Fibroblast of skin of right biceps (primary cell): ENCODE measurements around the gene PGM5.
"Not testable (repeated sequence)": the region's sequence is repeated elsewhere in the genome, so short reads cannot be mapped to it uniquely, and the experiment has no call there.

Source experiments
- DNase-seq: peaks from one replicate; pipeline ENCODE4 v3.0.0-alpha.2; 2013

PGM5 gene

DNA sequence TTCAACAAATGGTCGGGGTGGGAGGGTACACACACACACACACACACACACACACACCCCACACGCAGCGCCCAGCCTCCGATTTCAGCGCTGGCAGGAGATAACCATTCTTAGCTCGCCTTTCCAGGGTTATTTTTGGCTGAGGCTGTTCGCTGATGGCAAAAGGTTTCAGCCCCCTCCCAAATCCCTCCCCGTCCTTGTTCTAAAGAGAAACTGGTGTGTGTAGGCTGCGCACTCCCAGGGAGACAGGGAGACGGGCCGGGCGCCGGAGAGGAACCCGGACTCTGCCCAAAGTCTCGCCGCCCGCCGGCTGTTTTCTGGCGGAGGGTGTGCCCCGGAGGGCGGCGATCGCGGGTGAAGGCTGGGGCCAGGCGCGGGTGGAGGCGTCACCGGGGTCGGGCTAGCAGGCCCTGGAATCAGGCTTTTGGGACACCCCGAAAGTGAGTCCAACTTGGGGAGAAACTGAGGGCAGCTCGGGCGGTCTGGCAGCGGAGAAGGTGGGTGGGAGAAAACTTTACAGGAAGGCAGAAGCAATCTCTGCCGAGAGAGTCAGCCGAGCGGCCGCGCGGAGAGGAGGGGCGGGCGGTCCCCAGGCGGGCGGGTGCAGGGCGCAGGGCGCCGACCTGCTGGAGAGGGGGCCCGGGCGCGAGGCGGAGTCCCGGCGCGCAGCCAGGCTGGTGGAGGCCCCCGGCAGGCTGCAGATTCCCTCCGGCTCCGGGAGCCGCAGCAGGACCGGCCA, at the start of gene PGM5:
Gene PGM5, plus strand, starts transcription at position 232 of the 739 bp plus-strand sequence. CDS start 517 bp downstream, outside the sequence.
- not testable (repeated sequence) for DNase-seq

DNA sequence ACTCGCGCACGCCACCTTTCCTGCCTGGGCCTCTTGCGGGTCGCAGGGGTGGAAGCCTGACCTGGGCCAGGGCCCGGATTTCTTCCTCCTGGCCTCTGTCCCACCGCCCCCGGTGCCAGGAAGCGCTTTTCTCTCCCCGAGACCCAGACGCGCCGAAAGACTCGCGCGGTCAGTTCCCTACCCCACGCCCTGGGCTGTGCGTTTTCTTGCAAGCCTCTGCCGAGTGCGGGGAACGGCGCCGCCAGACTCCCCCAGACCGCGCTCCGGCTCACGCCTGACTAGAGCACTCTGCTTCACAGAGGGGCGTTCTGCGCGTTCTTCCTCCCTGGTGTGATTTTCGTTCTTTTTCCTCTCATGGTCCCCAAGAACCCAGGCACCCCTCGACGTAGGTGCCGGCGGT, 49.3 kb upstream of the PGM5 start:
- not testable (repeated sequence) for DNase-seq

DNA sequence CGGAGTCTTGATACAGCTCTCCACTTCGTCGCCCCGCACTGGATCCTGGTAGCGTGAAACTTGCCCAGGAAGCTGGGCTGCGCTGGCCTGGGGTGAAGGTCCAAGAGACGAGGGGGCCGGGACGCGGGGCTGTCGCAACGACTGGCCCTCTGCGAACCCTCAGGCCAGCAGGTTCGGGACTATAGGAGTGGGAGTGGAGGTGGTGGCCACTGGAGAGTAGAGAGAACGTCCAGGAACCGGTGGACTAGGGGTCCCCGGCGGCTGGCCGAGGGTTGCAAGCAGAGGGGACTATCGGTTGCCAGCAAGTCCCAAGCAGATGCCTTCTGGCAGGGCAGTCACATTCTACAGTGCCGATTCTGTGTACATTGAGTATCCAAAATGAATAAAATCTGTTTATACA, 48.8 kb upstream of the PGM5 start:
- DNase-seq = not testable (repeated sequence)

DNA sequence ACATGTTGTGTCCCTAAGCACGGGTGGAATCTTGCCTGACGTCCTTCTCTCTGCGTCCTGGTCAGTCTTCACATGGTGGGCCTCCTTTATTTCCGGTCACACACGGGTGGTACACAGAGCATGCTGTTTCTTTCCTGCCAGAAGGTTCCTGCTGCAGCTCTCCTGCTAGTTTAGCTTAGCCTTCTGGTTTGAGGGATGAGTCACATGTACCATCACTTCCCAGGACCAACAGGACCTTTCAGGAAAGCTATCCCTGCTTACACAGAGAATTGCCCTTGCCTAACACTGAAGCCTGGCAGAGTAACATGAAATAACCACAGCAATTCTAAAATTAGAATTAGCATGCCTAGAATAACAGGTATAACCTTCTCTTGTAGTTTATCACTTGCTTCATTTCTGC, 45.2 kb upstream of the PGM5 start:
- not testable (repeated sequence) for DNase-seq

DNA sequence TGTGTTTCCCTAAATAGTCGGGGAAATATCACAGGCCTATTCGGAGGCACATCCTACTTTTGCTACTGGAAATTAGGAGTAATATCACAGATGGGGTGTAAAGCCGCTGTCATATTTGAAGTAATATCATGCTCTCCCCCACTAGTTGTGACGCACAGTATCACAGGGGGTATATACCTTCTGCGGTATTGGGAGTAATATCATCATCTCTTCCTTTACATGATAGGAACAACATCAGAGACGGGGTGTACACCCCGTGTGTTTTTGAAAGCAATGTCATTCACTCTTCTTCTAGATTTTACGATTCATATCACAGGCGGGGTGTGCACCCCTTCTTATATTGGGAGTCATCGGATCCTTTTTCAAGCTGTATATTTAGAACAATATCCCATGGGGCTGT, 38.2 kb upstream of the PGM5 start:
- DNase-seq = not testable (repeated sequence)

DNA sequence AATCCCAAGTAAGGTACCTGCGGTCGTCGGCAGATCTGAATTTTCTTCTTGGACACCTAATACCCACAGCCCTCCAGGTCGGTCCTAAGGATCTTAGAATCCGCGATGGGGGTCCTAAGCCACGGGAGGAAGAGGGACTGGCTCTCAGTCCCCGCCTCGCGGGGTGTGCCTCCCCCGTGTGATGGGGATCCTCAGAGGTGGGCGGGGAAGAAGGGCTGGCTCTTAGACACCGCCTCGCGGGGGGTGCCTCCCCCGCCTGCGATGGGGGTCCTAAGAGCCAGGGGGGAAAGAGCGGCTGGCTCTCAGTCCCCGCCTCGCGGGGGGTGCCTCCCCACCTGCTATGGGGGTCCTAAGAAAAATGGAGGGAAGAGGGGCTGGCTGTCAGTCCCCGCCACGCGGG, 32.7 kb upstream of the PGM5 start:
- not testable (repeated sequence) for DNase-seq

DNA sequence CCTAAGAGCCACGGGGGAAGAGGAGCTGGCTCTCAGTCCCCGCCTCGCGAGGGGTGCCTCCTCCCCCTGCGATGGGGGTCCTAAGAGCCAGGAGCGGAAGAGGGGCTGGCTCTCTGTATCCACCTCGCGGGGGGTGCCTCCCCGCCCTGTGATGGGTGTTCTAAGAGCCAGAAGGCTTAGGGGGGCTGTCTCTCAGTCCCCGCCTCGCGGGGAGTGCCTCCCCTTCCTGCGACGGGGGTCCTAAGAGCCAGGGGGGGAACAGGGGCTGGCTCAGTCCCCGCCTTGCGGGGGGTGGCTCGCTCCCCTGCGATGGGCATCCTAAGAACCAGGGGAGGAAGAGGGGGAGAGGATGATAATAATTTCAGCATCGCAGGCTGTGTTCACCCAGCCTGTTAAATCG, 31.9 kb upstream of the PGM5 start:
- DNase-seq = not testable (repeated sequence)

DNA sequence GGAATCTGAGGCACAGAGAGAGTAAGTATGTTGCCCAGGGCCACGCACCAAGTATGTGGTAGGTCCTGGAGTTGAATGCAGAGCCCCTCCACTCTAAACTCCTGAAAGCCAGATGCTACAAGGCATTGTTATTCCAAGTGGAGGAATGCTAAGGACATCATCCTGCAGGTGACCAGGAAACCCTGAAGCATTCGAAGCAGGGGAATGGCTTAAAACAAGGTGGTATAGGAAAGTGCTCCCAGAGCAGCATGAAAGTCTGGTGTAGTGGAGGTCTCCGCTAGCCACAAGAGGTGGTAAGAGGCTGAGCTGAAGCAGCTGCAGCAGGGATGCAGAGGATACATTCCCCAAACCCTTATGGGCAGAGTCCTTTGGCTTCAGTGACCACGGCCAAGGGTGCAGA, 27.3 kb upstream of the PGM5 start:
- not testable (repeated sequence) for DNase-seq

DNA sequence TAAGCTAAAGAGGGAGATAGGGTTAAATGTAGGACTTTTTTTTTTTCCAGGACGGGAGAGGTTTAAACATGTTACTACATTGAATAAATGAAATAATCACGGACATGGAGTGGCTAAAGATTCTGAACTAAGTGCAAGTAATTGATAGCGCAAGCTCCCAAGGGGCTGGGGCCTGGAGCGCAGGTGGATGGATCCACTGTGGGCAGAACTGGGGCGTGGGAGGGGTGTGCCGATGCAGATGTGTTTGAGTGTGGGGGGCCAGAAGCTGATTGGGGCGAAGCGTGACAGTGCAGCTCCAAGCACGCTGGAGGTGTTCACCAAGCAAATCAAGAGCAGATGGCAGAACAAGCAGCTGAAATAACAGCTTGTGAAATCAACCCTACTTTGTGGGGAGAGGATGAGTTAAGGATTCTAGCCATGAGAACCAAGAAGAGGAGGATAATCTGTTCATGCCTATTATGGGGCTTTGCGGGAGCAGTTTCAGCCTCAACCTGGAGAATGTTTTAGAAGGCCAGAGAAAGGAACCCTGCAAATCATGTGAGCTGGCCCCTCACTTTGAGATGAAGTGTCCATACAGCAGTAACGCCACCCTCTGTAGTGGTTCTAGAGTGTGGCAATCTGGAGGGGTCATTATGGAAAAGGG, 25.8 kb upstream of the PGM5 start:
- not testable (repeated sequence) for DNase-seq

DNA sequence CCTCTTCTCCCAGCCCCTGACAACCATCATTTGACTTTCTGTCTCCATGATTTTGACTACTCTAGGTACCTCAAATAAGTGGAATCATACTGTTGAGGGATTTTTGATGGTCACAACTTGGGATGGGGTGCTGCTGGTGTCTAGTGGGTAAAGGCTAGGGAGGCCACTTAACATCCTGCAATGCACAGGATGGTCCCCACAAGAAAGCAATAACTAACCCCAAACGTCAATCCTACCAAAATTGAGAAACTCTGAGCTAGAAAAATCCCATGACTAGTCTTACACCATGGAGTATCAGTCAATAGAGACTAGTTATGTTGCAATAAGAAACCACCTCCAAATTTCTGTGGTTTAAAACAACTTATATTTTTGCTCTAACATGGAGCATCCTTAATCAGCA, 24.3 kb upstream of the PGM5 start:
- DNase-seq = not testable (repeated sequence)

DNA sequence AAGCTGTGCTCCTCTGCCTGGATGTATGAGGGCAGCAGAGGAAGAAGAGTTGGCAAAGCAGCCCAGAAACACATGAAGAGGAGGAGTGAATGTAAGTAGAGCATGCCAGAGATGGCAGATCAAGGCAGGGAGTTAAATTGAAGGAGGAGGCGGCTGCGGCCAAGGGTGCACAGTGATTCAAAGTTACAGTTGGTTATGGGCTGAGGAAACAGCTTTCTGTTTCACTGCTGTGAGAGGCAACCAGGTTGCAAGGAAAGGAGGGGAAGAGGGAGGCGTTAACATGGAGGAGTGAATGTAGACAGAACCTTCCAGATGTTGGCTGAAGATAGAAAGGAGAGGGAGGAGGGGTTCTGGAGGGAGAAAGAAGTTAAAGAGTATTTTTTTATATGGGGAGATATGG, 20.5 kb upstream of the PGM5 start:
- not testable (repeated sequence) for DNase-seq

DNA sequence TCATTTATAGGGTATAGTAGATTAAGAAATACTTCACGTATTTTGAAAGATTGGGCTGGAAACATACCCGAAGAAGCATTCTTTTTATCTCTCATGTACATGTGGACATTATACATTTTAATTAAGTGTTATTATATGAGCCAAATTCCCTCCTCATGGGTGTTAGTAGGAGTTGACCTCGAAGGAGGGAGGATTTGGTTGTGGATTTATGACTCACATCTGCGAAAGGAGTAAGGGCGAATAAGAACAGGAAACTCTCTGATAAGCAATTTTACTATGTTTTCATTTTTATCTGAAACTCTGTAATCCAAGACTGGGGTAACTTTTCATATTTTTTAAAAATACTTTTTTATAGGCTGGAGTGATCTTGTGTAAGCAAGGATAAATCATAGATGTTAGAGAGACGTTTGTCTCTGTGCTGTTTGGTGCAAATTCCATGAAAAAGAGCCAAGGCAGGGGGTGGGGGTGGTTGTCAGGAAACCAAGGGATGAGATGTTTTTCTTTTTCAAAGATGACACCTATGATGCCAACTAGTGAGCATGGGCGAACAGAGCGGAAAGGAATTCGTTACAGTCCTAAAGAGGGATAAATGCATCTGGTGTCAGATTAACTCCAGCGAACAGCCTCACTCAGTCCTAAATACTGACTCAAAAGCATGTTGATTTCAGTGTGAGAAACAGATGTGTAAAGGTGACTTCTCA, 19.6 kb upstream of the PGM5 start:
- DNase-seq = not testable (repeated sequence)

DNA sequence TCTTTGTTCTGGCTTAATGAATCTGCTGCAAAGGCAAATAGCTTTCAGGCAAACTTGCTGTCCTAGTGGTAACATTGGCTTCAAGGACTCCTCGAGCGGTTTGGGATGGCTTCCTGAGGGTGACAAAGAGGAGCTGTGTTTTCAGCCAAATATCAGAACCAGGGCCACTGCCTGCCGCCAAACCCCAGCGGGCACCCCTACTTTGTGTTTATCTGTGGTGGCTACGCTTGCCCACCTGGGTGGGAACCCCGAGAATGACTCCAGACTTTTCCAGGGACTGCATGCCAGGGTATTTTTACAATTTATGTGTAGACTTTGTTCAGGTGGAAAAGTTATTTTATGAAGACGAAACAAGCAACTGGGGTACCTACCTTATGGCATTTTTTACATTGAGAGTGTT, 18.4 kb upstream of the PGM5 start:
- not testable (repeated sequence) for DNase-seq

DNA sequence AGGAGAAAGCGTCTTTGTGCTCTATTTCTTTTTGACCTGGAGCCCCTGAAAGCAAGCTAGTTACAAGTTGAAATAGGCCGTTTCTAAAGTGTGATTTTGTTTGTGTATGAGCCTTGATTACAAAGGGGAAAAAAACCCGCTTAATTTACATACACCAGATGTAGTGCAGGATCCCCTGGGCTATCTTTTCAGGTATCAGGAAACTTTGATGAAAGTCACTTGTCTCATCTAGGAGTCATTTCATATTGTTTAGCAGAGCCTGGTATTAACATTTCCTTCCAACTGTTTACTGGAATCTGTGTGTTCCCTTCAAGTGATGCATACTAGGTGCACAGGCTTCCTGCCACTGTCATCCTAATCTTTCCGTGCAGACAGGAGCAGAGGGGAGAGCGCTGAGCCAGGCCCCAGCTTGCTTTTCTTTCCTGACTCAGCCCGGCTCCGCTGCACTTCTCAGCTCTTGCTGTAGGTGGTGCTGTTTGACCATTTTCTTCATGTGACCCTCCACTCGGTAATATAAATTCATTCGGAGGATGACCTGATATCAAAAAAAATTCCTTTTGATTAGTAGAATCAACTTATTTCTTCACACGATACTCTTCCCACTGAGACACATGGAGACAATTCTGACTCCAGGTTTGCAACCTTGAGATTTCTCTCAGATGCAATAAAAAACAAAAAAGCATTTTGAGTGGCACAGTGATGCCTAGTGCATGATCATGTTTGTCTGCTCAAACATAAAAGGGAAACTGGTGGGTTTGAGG, 14.0 kb upstream of the PGM5 start:
- DNase-seq = not testable (repeated sequence)

DNA sequence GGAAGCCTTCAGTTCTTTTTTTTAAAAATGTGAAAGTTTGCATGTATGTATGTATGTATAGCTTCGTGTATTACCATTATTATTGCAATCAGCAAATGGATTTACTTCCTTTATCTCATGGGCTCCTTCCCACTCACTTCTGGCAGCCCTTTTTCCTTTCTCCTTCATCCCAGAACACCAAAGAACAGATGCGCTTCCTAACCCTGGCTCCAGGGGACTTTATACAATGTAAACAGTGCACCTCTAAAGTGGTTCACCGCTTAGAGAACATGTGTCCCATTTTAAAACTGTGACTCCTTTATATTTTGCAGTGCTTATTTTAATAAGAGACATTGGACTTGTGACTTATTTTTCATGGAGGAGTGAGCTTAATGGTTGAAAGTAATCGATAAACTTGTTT, 13.2 kb upstream of the PGM5 start:
- DNase-seq = not testable (repeated sequence)

DNA sequence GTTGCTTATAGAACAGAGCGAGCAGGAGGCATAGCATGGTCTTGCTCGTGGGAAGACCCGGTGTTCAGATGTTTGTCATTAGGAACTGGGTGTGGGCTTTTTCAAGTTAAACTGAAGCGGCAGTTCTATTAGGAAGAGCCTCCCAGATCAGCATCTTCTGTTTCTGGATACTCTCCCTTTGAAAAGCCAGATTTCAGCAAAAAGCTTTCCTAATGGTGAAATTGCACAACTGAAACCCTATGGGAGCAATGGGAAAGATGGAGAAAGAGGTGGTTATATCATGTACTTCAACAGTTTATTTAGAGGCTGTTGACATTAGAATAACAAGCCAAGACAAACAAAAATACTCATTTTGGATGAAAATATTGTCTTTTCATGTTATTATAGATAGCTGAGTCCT, 12.4 kb upstream of the PGM5 start:
- not testable (repeated sequence) for DNase-seq

DNA sequence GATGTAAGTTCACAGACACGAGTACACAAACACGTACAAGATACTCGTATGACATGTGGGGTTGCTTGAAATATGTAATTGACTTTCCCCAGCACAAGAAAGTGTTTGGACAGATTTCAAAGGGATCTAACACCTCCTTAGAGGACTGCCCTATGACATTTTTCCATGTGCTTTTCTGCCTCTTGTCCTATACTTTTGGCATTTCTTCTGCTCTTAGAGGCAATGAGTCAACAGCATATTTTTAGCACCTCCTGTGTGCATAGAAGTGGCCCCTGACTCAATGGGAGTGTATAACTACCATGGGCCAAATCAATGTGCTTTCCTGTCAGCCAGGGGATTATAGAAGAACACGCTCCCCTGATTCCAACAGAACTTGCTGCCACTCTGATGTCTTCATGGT, 4.7 kb upstream of the PGM5 start:
- DNase-seq = not testable (repeated sequence)

DNA sequence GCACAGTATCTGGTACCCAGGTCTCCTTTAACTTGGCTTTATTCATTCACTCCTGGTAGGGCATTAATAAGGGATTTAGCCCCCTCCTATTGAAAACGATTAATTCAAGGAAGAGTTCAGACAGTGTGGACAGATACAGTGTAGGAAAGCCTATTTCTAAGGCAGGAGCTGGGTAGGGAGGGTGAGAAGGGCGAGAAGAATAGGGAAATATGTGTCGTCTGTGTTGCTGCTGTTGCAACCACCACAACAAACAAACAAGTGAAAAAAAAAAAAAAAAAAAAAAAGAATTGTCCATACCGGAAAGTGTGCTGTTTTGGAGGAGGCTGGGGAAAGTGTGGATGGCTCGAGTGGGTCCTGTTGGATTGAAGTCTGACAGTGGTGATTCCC, 425 bp upstream of the PGM5 start:
- not testable (repeated sequence) for DNase-seq

DNA sequence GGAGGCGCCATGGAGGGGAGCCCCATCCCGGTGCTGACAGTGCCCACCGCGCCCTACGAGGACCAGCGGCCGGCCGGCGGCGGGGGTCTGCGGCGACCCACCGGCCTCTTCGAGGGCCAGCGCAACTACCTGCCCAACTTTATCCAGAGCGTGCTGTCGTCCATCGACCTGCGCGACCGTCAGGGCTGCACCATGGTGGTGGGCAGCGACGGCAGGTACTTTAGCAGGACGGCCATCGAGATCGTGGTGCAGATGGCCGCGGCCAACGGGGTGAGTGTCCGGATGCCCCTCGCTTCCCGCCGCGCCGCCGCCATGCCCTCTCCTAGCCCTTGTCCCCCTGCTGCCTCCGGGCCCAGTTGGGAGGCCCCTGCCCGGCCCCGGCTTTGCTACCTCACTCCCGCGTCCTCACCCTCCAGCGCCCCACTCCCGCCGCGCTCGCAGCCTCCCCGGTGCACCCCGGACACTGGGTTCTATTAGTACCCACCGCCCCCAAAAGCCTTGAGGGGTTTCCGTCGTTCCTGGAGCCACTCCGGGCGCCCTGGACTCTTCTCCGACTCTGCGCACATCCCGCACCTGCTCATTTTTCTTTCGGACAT, 806 bp downstream of the PGM5 start:
- DNase-seq = not testable (repeated sequence)

DNA sequence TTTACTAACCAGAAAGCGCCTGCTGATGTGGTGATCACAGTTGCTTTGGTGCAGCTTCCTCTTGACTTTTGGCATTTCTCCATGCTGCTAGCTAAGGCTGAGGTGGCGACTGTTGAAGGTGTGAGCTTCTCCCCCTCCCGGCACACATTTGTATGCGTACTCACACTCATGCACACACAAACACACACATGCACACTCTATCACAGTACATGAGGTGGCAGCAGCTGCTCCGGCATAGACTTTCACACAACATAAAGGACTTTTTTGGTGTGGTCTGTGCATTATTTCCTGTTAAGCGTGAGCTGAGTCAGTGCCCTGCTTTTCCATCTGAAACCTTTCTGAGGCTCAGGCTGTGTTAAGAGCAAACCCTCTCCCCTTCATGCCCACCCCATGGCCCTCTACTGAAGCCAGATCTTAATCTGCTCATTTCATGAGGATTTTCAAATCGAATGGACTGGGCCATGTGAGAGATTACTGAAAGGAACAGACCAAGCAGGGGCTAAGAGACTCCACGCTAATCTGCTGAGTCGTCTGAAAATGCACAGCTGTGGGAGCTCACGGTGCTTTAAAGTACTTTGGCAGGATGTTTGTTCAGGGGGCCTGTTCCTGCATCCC, 10.6 kb downstream of the PGM5 start:
- DNase-seq = not testable (repeated sequence)

DNA sequence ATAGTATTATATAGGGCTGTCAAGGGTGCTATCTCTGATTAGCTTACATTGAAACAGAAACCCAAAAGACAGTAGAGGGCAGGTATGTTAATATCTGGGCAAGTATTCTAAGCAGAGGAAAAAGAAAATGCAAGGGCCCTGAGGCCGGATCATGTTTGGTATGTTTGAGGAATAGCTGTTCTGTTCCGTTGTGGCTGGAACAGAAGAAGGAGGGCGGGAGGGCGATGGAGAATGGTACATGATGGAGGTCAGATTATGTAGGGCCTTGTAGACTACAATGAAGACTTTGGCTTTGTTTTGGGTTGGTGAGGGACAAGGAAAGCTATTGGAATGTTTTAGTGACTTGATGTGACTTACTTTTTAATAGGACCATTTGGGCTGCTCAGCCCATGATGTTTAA, 19.4 kb downstream of the PGM5 start:
- not testable (repeated sequence) for DNase-seq

DNA sequence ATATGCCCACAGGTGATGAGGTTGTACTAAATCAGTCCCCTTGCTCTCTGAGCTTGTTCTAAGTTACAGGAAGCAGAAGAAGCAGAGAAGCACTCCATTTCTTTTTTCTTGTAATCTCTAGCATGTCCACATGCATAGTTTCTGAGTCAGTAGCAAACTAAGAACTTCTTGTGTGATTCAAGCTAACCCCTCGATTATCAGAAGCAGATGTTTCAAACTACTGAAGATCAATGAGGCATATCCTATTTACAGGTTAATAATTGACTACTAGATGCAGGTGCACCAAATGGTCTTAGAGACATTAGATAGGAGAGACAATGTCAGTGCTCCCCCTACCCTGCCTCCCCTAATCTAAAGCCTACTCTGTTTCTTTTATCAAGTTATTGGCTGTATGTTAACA, 21.3 kb downstream of the PGM5 start:
- DNase-seq = not testable (repeated sequence)
